ENCODE data around the gene CCDC192.
A peak's percentile ranks its signal among the peaks of the same experiment; 100 is the strongest.

Gene CCDC192

GRCh38 chr5:127892467-127893207 lies 189.4 kb downstream of the CCDC192 start:
- DNase-seq, result peak; percentile 67

GRCh38 chr5:127893232-127893631 lies 190.0 kb downstream of the CCDC192 start:
- no peak for DNase-seq

GRCh38 chr5:127894461-127894860 lies 191.3 kb downstream of the CCDC192 start:
- no peak for DNase-seq

- DNase-seq, result no peak
Observed at GRCh38 chr5:127898551-127899213, 195.5 kb downstream of the CCDC192 start.

GRCh38 chr5:127899214-127899610 lies 196.0 kb downstream of the CCDC192 start:
- no peak for DNase-seq

- DNase-seq, result no peak
Observed at GRCh38 chr5:127906562-127907204, 203.5 kb downstream of the CCDC192 start.

GRCh38 chr5:127907907-127908306 lies 204.7 kb downstream of the CCDC192 start:
- peak; percentile 11 for DNase-seq

- peak; percentile 10 for DNase-seq
Observed at GRCh38 chr5:127909066-127909465, 205.9 kb downstream of the CCDC192 start.

GRCh38 chr5:127909821-127910220 lies 206.6 kb downstream of the CCDC192 start:
- DNase-seq, result no peak

GRCh38 chr5:127910307-127910956 lies 207.2 kb downstream of the CCDC192 start:
- no peak for DNase-seq

GRCh38 chr5:127911619-127912018 lies 208.4 kb downstream of the CCDC192 start:
- DNase-seq, result no peak

GRCh38 chr5:127912411-127912810 lies 209.2 kb downstream of the CCDC192 start:
- no peak for DNase-seq

- no peak for DNase-seq
Observed at GRCh38 chr5:127916885-127917573, 213.8 kb downstream of the CCDC192 start.

GRCh38 chr5:127919006-127919796 lies 216.0 kb downstream of the CCDC192 start:
- no peak for DNase-seq

- DNase-seq, result no peak
Observed at GRCh38 chr5:127919818-127920217, 216.6 kb downstream of the CCDC192 start.

GRCh38 chr5:127920936-127921335 lies 217.7 kb downstream of the CCDC192 start:
- DNase-seq, result no peak

GRCh38 chr5:127922603-127923002 lies 219.4 kb downstream of the CCDC192 start:
- no peak for DNase-seq

- DNase-seq, result no peak
Observed at GRCh38 chr5:127923804-127924570, 220.8 kb downstream of the CCDC192 start.

GRCh38 chr5:127924606-127925005 lies 221.4 kb downstream of the CCDC192 start:
- no peak for DNase-seq

- DNase-seq, result no peak
Observed at GRCh38 chr5:127925916-127926315, 222.7 kb downstream of the CCDC192 start.

- no peak for DNase-seq
Observed at GRCh38 chr5:127926974-127927373, 223.8 kb downstream of the CCDC192 start.

Measured in CD4-positive, alpha-beta T cell treated with Interleukin-4 for 4 hours (primary cell).